GM12864 (cell line): ENCODE results near the gene LRPAP1.
"Not testable (repeated sequence)": the region's sequence is repeated elsewhere in the genome, so short reads cannot be mapped to it uniquely, and the experiment has no call there.

Experiments used
- DNase-seq: peaks from one replicate; pipeline ENCODE4 v3.0.0-alpha.2; 2011; ENCODE audit warnings: low read depth
- H3K4me3 ChIP-seq: 2 replicates; pipeline ENCODE4 v1.5.1; 2011; ENCODE audit warnings: mild to moderate bottlenecking, low read depth, low read length, control low read depth
- TF ChIP-seq, protein P1 (sequence below): IDR thresholded peaks from 2 replicates; pipeline ENCODE4 v1.5.1; 2011; ENCODE audit warnings: low read depth, mild to moderate bottlenecking, moderate library complexity, low read length, control low read depth, inconsistent platforms; ENCODE audit errors: missing control alignments

The LRPAP1 gene

DNA sequence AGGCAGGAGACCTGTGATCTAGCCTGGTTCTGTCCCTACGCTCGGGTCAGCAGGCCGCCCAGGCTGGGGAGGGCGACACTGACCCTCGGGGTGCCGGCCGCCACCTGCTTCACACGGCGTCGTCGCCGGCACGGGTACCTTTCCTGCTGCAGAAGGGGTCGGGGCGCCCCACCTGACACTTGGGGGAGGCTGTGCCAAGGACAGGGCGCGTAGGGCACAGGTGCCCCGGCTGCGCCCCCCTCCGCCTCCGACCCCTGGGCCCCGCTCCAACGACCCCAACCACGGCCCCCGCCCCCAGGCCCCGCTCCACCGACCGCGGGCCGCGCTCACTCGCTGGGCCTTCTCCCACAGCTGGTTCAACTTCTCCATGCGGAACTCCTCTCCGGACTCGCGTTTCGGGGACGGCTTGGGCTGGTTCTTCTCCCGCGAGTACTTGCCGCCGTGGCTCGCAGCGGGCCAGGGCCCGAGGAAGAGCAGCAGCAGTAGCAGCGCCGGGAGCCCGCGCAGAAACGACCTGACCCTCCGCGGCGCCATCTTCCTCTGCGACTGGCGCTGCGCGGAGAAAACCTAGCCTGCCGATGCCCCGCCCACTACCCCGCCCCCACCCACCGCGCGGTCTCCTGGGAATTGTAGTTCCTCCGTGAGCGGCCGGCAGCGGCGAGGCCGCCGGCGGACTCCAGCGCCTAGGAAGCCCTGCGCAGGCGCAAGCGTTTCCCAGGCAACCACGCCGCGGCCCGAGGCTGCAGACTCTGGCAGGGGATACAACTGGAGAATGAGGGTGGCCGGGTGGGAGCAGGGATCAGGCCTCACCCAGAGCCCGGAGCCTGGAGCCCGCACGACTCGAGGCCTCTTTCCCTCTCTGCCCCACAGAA, at the start of gene LRPAP1:
TSS of gene LRPAP1 (minus strand) at position 544 of the 872 bp plus-strand sequence. CDS start at position 534, 10 bp downstream.
- H3K4me3 ChIP-seq: peak within 1 kb of the TSS; percentile 79
- peak; percentile 51 for DNase-seq
- TF ChIP-seq, protein P1, sequence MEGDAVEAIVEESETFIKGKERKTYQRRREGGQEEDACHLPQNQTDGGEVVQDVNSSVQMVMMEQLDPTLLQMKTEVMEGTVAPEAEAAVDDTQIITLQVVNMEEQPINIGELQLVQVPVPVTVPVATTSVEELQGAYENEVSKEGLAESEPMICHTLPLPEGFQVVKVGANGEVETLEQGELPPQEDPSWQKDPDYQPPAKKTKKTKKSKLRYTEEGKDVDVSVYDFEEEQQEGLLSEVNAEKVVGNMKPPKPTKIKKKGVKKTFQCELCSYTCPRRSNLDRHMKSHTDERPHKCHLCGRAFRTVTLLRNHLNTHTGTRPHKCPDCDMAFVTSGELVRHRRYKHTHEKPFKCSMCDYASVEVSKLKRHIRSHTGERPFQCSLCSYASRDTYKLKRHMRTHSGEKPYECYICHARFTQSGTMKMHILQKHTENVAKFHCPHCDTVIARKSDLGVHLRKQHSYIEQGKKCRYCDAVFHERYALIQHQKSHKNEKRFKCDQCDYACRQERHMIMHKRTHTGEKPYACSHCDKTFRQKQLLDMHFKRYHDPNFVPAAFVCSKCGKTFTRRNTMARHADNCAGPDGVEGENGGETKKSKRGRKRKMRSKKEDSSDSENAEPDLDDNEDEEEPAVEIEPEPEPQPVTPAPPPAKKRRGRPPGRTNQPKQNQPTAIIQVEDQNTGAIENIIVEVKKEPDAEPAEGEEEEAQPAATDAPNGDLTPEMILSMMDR: no peak

DNA sequence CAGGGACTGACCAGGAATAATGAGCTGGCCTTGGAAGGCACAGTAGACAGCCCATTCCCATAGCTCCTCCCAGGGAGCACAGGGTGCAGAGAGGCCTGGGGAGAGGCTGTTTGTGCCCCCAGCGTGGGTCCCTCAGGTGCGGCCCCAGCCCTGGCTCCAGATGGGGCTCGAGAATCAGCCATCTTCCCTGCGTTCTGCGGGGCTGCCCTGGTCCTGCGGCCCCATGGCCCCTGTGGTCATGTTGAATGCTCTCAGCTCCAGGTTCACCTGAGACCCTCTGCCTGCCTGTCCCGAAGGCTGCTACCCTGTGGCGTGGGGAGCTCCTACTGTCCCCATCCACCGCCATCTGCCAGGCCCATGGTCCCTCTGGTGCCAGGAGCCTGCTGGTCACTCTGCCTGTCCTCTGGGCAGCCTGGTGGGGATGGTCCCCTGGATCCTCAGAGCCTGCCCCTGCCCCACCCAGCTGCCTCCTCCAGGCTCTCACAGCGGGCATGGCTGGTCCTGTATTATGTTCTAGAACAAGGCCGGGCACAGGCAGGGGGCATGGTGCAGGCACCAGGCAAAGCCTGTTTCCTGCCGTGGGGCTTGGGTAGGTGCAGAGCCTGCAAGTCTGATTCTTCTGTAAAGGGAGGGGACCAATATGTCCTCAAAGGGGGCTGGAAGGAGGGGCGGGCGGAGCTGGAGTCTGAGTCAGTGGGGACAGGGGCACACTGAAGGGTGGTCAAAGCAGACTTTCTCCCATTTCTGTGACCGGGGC, 49.3 kb upstream of the LRPAP1 start:
- not testable (repeated sequence) for H3K4me3 ChIP-seq, DNase-seq

DNA sequence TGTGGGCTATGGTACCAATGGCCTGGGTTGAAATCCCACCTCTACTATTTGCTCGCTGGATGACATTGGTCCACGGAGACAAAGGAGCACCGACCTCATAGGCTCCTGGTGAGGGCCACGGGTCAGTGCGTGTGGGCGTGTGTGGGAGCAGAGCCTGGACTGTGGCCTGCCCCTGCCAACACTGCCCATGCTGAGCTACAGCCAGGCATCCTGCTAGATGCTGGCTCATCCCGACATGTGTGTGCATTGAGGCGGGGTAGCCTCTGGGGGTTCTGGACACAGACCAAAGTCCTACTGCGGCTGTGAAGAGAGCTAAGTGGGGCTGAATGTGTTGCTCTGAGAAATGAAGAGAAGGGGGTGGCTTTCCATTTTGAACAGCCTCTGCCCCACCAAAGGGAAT, 48.6 kb upstream of the LRPAP1 start:
- H3K4me3 ChIP-seq, DNase-seq: not testable (repeated sequence)

DNA sequence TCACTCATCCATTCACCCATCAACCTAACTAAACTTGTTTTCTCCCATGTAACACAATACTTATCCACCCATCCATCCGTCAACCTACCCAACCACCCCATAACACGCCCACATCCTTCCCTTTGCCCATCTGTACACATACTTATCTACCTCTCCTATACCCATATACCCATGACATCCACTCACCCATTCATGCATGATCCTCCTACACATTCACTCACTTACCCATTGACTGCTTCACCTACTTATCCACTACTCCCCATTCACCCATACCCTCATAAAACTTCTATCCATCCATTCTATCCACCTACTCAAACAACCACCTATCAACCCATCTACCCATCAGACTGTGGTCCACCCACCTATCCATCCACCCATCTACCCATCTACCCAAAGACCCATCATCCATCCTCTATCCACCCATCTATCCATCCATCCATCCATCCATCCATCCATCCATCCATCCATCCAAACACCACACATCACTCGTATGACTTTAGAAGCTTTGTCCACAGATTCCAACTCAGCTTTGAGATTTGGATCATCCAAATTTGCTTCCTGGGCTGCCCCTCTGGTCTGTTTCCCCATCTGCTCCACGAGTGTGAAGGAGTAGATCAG, 46.4 kb upstream of the LRPAP1 start:
- DNase-seq, H3K4me3 ChIP-seq: not testable (repeated sequence)

DNA sequence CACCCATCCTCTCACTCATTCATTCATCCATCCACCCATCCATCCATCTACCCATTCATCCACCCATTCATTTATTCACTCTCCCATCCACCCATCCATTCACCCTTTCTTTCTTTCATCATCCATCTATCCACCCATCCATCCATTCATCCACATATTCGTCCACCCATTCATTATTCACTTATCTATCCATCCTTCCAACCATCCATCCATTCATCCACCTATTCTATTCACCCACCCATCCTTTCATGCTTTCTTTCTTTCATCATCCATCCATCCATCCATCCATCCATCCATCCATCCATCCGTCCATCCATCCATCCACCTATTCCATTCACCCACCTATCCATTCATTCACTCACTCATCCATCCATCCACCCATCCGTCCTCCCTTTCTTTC, 45.8 kb upstream of the LRPAP1 start:
- DNase-seq, H3K4me3 ChIP-seq: not testable (repeated sequence)

GRCh38 chr4:3577208-3577892, 45.1 kb upstream of the LRPAP1 start:
- H3K4me3 ChIP-seq, DNase-seq: not testable (repeated sequence)

- DNase-seq, H3K4me3 ChIP-seq: not testable (repeated sequence)
These were observed 44.4 kb upstream of the LRPAP1 start for GRCh38 chr4:3576533-3577207.

GRCh38 chr4:3575426-3576369, 43.5 kb upstream of the LRPAP1 start:
- not testable (repeated sequence) for DNase-seq, H3K4me3 ChIP-seq

- H3K4me3 ChIP-seq, DNase-seq: not testable (repeated sequence)
These were observed 42.6 kb upstream of the LRPAP1 start for GRCh38 chr4:3574865-3575264.

DNA sequence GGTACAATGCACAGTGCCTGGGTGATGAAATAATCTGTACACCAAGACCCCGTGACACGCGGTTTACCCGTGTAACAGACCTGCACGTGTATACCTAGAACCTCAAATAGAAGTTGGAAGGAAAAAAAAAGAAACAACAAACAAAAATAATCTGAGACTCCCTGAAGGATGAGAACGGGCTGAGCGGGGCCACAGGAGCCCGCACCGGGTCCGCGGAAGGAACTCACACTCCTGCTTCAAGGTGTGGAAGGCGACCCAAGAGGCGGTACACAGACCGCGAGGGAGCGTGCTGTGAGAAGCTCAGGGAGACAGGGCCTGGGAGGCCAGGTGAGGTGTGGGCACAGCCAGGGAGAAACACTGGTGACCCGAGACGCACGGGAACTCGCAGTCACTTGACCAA, 42.1 kb upstream of the LRPAP1 start:
- H3K4me3 ChIP-seq, DNase-seq: not testable (repeated sequence)

GRCh38 chr4:3573131-3573530, 40.9 kb upstream of the LRPAP1 start:
- no peak for DNase-seq
- TF ChIP-seq, protein P1: no peak

More at GRCh38 chr4:3573131-3573530, 40.9 kb upstream of the LRPAP1 start:
- H3K4me3 ChIP-seq: no peak overlapping the region
